GM13976 (cell line): ENCODE measurements around the gene MPPED2.

ENCODE experiments used
- DNase-seq: peaks from one replicate; pipeline ENCODE4 v3.0.0; 2012; ENCODE audit warnings: low spot score
- in situ Hi-C: fragments of 300-500 bp; cut with MboI; formaldehyde crosslinking; loops from one replicate; pipeline ENCODE4 v1.12.0; 2022; ENCODE audit warnings: low sequenced_read_pairs, mixed read lengths, inconsistent platforms; ENCODE audit not compliant: unreplicated experiment
- TF ChIP-seq, protein P1 (sequence below): IDR thresholded peaks from 2 replicates; pipeline ENCODE4 v1.5.1; 2012; ENCODE audit warnings: borderline replicate concordance, mild to moderate bottlenecking; ENCODE audit not compliant: insufficient read depth; ENCODE audit errors: extremely low read depth, missing control alignments, control extremely low read depth

The MPPED2 gene

DNA sequence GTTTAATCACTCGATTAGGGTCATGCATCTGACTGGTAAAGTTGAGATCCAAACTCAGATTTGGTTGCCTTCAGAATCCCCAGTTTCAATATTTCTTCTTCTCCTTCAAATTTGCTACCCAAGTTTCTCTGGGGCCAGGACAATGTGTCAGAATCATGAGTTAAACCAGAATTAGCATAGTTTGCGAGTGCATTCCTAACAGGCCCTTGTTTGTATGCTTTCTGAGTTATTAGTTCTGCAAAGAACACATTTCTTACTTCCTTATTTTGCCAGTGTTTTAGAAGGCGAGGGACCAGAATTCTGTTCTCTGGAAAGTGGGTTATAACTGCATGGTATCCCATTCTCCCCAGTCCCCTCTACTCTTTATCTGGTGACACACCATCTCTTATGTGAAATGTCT, 151.3 kb downstream of the MPPED2 start:
- TF ChIP-seq, protein P1, sequence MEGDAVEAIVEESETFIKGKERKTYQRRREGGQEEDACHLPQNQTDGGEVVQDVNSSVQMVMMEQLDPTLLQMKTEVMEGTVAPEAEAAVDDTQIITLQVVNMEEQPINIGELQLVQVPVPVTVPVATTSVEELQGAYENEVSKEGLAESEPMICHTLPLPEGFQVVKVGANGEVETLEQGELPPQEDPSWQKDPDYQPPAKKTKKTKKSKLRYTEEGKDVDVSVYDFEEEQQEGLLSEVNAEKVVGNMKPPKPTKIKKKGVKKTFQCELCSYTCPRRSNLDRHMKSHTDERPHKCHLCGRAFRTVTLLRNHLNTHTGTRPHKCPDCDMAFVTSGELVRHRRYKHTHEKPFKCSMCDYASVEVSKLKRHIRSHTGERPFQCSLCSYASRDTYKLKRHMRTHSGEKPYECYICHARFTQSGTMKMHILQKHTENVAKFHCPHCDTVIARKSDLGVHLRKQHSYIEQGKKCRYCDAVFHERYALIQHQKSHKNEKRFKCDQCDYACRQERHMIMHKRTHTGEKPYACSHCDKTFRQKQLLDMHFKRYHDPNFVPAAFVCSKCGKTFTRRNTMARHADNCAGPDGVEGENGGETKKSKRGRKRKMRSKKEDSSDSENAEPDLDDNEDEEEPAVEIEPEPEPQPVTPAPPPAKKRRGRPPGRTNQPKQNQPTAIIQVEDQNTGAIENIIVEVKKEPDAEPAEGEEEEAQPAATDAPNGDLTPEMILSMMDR, result no peak
- in situ Hi-C loops, result no loop called here
- no peak for DNase-seq

DNA sequence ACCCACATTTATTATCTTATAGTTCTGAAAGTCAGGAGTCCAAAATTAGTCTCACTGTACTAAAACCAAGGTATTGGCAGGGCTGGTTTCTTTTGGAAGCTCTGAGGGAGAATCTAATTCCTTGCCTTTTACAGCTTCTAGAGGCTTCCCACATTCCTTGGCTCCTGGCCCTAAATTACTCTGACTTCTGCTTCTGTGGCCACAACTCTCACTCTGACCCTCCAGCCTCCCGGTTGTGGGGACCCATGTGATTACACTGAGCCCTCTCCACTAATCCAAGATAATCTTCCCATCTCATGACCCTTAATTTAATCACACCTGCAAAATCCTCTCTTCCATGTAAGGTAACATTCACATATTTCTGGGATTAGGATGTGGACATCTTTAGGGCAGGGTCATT, 152.3 kb downstream of the MPPED2 start:
- in situ Hi-C loops, result no loop called here
- no peak for DNase-seq
- TF ChIP-seq, protein P1, result no peak

DNA sequence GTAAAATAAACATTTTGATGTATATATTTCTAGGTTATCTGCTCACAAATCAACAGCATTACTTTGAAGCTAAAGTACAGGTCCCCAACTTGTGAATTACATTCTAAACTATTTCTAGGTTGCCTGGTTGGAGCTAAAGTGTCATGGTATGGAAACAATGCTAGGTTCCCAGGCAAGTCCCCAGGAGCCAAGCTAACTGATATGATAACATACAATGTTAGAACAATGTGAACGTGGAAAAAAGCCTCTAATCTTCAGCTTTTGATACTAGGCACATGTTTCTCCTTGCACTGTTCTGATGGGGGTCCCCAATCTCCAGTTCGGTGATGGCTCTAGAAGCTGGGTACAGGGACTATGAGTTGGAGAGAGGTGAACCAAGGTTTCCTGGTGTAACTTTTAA, 153.4 kb downstream of the MPPED2 start:
- TF ChIP-seq, protein P1, result no peak
- in situ Hi-C loops, result no loop called here
- no peak for DNase-seq

DNA sequence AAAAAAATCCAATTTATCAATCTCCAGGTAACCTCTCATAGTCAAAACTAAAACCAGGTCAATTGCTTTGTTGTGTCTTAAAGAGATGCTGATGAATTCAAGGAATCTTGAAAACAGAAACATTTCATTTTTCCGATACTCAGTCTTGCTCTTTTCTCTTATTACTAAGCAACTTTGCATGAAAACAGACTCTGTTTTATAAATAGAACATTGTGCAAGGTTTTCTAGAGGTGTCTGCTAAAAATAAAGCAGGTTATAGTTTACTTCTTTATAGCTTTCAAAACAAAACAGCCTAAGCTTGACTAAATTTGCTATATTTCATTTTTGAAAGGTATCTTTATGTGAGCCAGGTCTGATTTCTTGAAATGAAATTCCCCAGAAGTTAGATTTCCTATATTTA, 154.0 kb downstream of the MPPED2 start:
- DNase-seq, result no peak
- TF ChIP-seq, protein P1, result no peak
- in situ Hi-C loops, result no loop called here

DNA sequence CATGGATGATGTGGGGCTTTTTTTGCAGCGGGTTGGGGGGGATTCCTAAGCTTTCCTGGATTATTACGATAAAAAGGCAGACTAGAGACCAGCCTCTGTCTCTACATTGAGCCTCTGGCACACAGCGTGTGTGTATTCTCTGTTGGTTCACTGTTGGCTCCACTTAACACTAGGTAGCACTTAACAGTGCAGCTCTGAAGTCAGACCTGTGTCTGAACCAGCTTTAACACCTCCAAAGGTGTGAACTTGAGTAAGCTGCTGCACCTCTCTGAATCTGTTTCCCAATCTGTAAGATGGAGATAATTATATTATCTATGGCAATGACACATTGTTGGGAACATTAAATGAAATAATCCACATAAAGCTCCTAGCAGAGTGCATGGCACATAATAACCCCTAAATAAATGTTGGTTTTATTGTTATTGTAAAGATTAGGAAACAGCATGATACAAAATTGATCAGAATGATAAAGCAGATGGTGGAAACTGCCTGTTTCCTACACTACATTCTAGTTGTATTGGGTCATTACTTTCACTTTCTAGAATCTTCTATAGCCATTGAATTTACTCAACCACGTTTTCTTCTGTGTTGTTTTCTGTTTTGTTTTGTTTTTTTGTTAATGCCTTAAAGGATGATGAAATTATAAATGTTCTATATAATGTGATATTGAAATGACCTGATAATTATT, 154.9 kb downstream of the MPPED2 start:
- in situ Hi-C loops, result no loop called here
- TF ChIP-seq, protein P1, result no peak
- DNase-seq, result no peak

DNA sequence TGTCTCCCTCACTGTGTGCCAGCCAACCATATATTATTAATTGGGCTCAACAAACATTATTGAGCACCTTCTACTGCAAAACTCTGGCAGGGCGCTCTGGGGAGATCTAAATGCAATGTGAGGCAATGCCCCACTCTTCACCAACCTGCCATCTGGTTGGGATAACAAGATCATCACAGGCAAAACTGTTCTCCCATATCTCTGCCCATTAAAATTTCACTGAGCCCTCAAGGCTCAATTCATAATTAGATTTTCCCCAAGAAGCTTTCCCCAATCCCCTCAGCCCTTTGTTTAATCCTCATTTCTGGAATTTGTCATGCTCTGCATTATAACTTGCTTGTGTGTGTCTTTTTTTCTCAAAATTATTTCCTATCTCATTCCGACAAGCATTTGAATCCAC, 156.6 kb downstream of the MPPED2 start:
- no peak for DNase-seq
- in situ Hi-C loops, result no loop called here
- TF ChIP-seq, protein P1, result no peak
